GM12878 (cell line): ENCODE results near the gene IL36B. TPM values are rescaled to one million over a fixed set of nuclear protein-coding genes. Genes with fewer than 3 reads are reported as not detected.

Source experiments
- ATAC-seq: fragments of 200-7000 bp; cut with Tn5 transposase; 3 replicates; pipeline ENCODE4 v1.9.1; 2020; ENCODE audit warnings: mild to moderate bottlenecking, moderate library complexity
- BruUV-seq: library from RNA; stranded (reverse); fragments of 400-500 nt; replicated peaks from 2 replicates; lab custom pipeline; 2021; lab: Mats Ljungman, UMichigan
- CTCF ChIA-PET: fragments of 300-600 bp; sonication (Branson Sonifier 250); formaldehyde crosslinking; extraction: SDS; loops from one replicate; lab custom pipeline; 2021; ENCODE audit warnings: inconsistent platforms; lab: Yijun Ruan, JAX
- POLR2A ChIA-PET: fragments of 350-600 bp; formaldehyde crosslinking; extraction: SDS; loops from one replicate; lab custom pipeline; 2021; ENCODE audit warnings: inconsistent platforms; lab: Charles Lee
- RAD21 ChIA-PET: fragments of 300-600 bp; sonication (Branson Sonifier 250); formaldehyde crosslinking; loops from one replicate; lab custom pipeline; 2023; ENCODE audit warnings: antibody characterized with exemption; ENCODE audit not compliant: unreplicated experiment; lab: Charles Lee
- SMC1A ChIA-PET: fragments of 300-600 bp; sonication (Branson Sonifier 250); formaldehyde crosslinking; loops from one replicate; lab custom pipeline; 2023; ENCODE audit not compliant: unreplicated experiment, uncharacterized antibody; lab: Charles Lee
- DNase-seq: peaks from one replicate; pipeline ENCODE4 v3.0.0-alpha.2; 2011; ENCODE audit warnings: low read depth, low spot score
- FAIRE-seq: peaks from 3 replicates; lab custom pipeline; 2011; peaks lifted over from hg19 to GRCh38; lab: Jason Lieb, UNC
- H2AFZ ChIP-seq: 2 replicates; pipeline ENCODE4 v1.6.0; 2011; ENCODE audit warnings: low read depth, low read length, control low read depth; ENCODE audit not compliant: control insufficient read depth
- H3K27ac ChIP-seq: 2 replicates; pipeline ENCODE4 v1.5.1; 2011; ENCODE audit warnings: control low read depth; ENCODE audit not compliant: control insufficient read depth, insufficient read depth
- H3K27me3 ChIP-seq, 2 experiments: replicated peaks in 1 of 2; 2 replicates each; pipeline versions ENCODE4 v1.6.0 to v1.6.1; 2011; ENCODE audit warnings: low read length in 1 of 2; ENCODE audit not compliant: control insufficient read depth in 2 of 2, insufficient read depth in 2 of 2
- H3K36me3 ChIP-seq, 2 experiments: 2 replicates each; pipeline ENCODE4 v1.5.1; 2011; ENCODE audit warnings: low read length in 1 of 2; ENCODE audit not compliant: control insufficient read depth in 2 of 2, insufficient read depth in 2 of 2
- H3K4me1 ChIP-seq: 2 replicates; pipeline ENCODE4 v1.6.1; 2011; ENCODE audit warnings: mild to moderate bottlenecking, low read length, moderate library complexity, mixed read lengths; ENCODE audit not compliant: control insufficient read depth, insufficient read depth
- H3K4me2 ChIP-seq: 2 replicates; pipeline ENCODE4 v1.6.0; 2011; ENCODE audit warnings: control low read depth; ENCODE audit not compliant: control insufficient read depth, insufficient read depth
- H3K4me3 ChIP-seq: fragments of 200-600 bp; sonication (generic); 2 replicates; pipeline ENCODE4 v1.5.1; 2016
- H3K79me2 ChIP-seq: 2 replicates; pipeline ENCODE4 v1.6.0; 2011; ENCODE audit warnings: low read length; ENCODE audit not compliant: control insufficient read depth, insufficient read depth
- H3K9ac ChIP-seq: 2 replicates; pipeline ENCODE4 v1.8.0; 2011; ENCODE audit warnings: low read length, control low read depth, mixed read lengths; ENCODE audit not compliant: control insufficient read depth, insufficient read depth
- H3K9me3 ChIP-seq: replicated peaks from 3 replicates; pipeline ENCODE4 v1.5.1; 2011; ENCODE audit warnings: mild to moderate bottlenecking, low read length; ENCODE audit not compliant: control insufficient read depth, insufficient read depth
- H4K20me1 ChIP-seq: 2 replicates; pipeline ENCODE4 v1.6.0; 2011; ENCODE audit not compliant: control insufficient read depth, insufficient read depth
- ATF7 ChIP-seq: fragments of 450-650 bp; IDR thresholded peaks from 2 replicates; pipeline ENCODE4 v1.6.1; 2016; ENCODE audit warnings: low read depth, mild to moderate bottlenecking
- CBX3 ChIP-seq: fragments of 200-600 bp; sonication (generic); IDR thresholded peaks from 2 replicates; pipeline ENCODE4 v1.6.1; 2016; ENCODE audit warnings: low read depth, borderline replicate concordance
- CHD4 ChIP-seq: fragments of 200-600 bp; sonication (generic); IDR thresholded peaks from 2 replicates; pipeline ENCODE4 v1.6.1; 2016; ENCODE audit warnings: mild to moderate bottlenecking
- DPF2 ChIP-seq: fragments of 450-650 bp; IDR thresholded peaks from 2 replicates; pipeline ENCODE4 v1.6.1; 2017; ENCODE audit warnings: mild to moderate bottlenecking
- HDAC6 ChIP-seq: fragments of 200-600 bp; sonication (generic); IDR thresholded peaks from one replicate; pipeline ENCODE4 v1.8.0; 2017; ENCODE audit warnings: antibody characterized with exemption; ENCODE audit not compliant: unreplicated experiment
- NFYA ChIP-seq: IDR thresholded peaks from 2 replicates; pipeline ENCODE4 v1.6.1; 2011; ENCODE audit warnings: low read depth, mild to moderate bottlenecking, low read length, improper control_type of control experiment, borderline replicate concordance
- POLR2AphosphoS2 ChIP-seq: IDR thresholded peaks from 2 replicates; pipeline ENCODE4 v1.6.1; 2011; ENCODE audit warnings: low read depth, mild to moderate bottlenecking, low read length, improper control_type of control experiment, moderate library complexity
- RB1 ChIP-seq: fragments of 450-650 bp; formaldehyde crosslinking; IDR thresholded peaks from 2 replicates; pipeline ENCODE4 v1.6.1; 2017; ENCODE audit warnings: mild to moderate bottlenecking, borderline replicate concordance
- SMAD5 ChIP-seq: IDR thresholded peaks from 2 replicates; pipeline ENCODE4 v1.6.1; 2016; ENCODE audit warnings: antibody characterized with exemption, low read depth
- SREBF2 ChIP-seq: IDR thresholded peaks from 2 replicates; pipeline ENCODE4 v1.6.1; 2012; ENCODE audit warnings: mild to moderate bottlenecking, low read length
- YY1 ChIP-seq: IDR thresholded peaks from 2 replicates; pipeline ENCODE4 v1.6.1; 2011; ENCODE audit warnings: low read depth, mild to moderate bottlenecking, low read length
- WGBS: methylation state at CpG from one replicate; pipeline ENCODE4 v1.1.6; 2016; ENCODE audit warnings: low lambda C conversion rate; ENCODE audit not compliant: insufficient replicate concordance, insufficient coverage; ENCODE audit errors: missing lambda C conversion rate; 5-methylcytosine and 5-hydroxymethylcytosine counted together
- in situ Hi-C: fragments of 300-500 bp; cut with MboI; formaldehyde crosslinking; loops from 9 replicates; pipeline ENCODE4 v1.14.3; 2018; ENCODE audit warnings: mixed read lengths
- intact Hi-C: fragments of 100-400 bp; cut with micrococcal nuclease; formaldehyde crosslinking; loops from one replicate; pipeline ENCODE4 v1.14.2; 2022; ENCODE audit not compliant: unreplicated experiment
- polyA plus RNA-seq, 11 experiments: library from polyadenylated mRNA; depleted of rRNA in 4 of 11; unstranded in 6 of 11; stranded (reverse) in 5 of 11; fragments of >200 nt; fragmentation: Nextera tagmentation in 4 of 11; fragmentation: Illumina TruSeq in 1 of 11; extraction: Ambion mirVana in 4 of 11; extraction: Trizol in 1 of 11; gene quantifications; 1 replicate in 1 of 11; 2 replicates in 10 of 11; pipeline versions ENCODE4 v1.2.1 to v1.2.3, GENCODE V29; 2011 to 2016; ENCODE audit warnings: inconsistent platforms in 2 of 11, missing spikeins in 2 of 11, low read depth in 1 of 11
- total RNA-seq, 4 experiments: library from RNA; depleted of rRNA in 3 of 4; stranded (reverse); fragments of >200 nt in 3 of 4; fragmentation: Illumina TruSeq in 1 of 4; extraction: Trizol in 1 of 4; gene quantifications; 2 replicates each; pipeline versions ENCODE4 v1.2.1 to v1.2.3, GENCODE V29; 2013 to 2021
- TF ChIP-seq, protein P1 (sequence below): IDR thresholded peaks from 2 replicates; pipeline ENCODE4 v1.6.1; 2012; ENCODE audit warnings: low read length, inconsistent platforms
- TF ChIP-seq, protein P2 (sequence below): fragments of 450-650 bp; formaldehyde crosslinking; IDR thresholded peaks from 2 replicates; pipeline ENCODE4 v1.5.0; 2022; ENCODE audit warnings: mild to moderate bottlenecking, missing genetic modification characterization
- TF ChIP-seq, protein P3 (sequence below): fragments of 450-650 bp; IDR thresholded peaks from 2 replicates; pipeline ENCODE4 v1.6.1; 2017; ENCODE audit warnings: mild to moderate bottlenecking

Gene IL36B
- total and polyA plus RNA-seq, 10 of the 15 experiments (the other 5 are each of a cell fraction or from before 2014, with no cell fraction given), result not detected

DNA sequence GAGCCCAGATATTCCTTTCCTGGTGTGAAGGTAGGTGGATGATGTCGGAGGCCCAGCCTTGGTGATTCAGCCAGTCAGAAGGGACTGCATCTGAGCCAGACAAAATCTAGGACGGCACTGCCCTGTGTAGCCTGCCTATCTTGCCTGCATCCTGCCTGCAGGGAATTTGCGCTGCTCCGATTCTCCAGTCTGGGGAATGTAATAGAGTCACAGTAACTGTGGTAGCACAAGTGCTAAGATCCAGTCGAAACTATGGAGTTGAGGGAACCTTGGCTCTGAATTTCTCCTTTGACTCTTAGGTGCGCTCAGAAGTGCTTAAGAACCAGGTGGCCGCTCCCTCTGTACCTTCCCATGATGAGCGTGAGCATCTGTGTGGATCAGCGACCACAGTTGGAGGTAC is 15.9 kb downstream of the IL36B start:
- H4K20me1 ChIP-seq, result no peaks in the 10 kb centered on the region

DNA sequence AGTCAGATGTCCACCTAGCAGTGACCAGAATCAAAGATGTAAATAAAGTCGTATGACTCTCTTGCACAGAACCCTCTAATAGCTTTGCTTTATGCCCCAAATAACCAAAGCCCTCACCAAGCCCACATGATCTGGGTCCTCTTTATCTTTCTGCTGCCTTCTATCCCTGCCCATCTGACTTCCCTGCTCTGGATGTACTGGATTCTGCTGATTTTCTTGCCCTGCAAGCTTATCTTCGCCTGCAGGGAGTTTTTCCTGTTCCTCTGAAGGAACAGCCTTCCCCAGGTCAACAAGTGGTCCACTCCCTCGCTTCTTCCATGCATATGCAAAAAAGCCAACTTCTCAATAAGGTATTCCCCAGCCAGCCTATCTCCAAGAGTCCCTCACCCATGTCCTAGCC is 18.7 kb downstream of the IL36B start:
- no peak overlapping the region for H2AFZ ChIP-seq
- no peak for DNase-seq
- no peak for TF ChIP-seq POLR2AphosphoS2
- TF ChIP-seq, protein P1, sequence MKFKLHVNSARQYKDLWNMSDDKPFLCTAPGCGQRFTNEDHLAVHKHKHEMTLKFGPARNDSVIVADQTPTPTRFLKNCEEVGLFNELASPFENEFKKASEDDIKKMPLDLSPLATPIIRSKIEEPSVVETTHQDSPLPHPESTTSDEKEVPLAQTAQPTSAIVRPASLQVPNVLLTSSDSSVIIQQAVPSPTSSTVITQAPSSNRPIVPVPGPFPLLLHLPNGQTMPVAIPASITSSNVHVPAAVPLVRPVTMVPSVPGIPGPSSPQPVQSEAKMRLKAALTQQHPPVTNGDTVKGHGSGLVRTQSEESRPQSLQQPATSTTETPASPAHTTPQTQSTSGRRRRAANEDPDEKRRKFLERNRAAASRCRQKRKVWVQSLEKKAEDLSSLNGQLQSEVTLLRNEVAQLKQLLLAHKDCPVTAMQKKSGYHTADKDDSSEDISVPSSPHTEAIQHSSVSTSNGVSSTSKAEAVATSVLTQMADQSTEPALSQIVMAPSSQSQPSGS, result no peak
- TF ChIP-seq ATF7, result no peak
- no peak for TF ChIP-seq HDAC6
- TF ChIP-seq RB1, result no peak
- TF ChIP-seq CHD4, result no peak
- TF ChIP-seq, protein P2, sequence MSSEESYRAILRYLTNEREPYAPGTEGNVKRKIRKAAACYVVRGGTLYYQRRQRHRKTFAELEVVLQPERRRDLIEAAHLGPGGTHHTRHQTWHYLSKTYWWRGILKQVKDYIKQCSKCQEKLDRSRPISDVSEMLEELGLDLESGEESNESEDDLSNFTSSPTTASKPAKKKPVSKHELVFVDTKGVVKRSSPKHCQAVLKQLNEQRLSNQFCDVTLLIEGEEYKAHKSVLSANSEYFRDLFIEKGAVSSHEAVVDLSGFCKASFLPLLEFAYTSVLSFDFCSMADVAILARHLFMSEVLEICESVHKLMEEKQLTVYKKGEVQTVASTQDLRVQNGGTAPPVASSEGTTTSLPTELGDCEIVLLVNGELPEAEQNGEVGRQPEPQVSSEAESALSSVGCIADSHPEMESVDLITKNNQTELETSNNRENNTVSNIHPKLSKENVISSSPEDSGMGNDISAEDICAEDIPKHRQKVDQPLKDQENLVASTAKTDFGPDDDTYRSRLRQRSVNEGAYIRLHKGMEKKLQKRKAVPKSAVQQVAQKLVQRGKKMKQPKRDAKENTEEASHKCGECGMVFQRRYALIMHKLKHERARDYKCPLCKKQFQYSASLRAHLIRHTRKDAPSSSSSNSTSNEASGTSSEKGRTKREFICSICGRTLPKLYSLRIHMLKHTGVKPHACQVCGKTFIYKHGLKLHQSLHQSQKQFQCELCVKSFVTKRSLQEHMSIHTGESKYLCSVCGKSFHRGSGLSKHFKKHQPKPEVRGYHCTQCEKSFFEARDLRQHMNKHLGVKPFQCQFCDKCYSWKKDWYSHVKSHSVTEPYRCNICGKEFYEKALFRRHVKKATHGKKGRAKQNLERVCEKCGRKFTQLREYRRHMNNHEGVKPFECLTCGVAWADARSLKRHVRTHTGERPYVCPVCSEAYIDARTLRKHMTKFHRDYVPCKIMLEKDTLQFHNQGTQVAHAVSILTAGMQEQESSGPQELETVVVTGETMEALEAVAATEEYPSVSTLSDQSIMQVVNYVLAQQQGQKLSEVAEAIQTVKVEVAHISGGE (CRISPR knock-in tag), result no peak
- TF ChIP-seq, protein P3, sequence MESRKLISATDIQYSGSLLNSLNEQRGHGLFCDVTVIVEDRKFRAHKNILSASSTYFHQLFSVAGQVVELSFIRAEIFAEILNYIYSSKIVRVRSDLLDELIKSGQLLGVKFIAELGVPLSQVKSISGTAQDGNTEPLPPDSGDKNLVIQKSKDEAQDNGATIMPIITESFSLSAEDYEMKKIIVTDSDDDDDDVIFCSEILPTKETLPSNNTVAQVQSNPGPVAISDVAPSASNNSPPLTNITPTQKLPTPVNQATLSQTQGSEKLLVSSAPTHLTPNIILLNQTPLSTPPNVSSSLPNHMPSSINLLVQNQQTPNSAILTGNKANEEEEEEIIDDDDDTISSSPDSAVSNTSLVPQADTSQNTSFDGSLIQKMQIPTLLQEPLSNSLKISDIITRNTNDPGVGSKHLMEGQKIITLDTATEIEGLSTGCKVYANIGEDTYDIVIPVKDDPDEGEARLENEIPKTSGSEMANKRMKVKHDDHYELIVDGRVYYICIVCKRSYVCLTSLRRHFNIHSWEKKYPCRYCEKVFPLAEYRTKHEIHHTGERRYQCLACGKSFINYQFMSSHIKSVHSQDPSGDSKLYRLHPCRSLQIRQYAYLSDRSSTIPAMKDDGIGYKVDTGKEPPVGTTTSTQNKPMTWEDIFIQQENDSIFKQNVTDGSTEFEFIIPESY, result no peak
- TF ChIP-seq DPF2, result no peak
- ChIA-PET RAD21 (no interaction called here), CTCF (no interaction called here), SMC1A (no interaction called here), POLR2A (no interaction called here)
- no peaks in the 10 kb centered on the region for H3K4me1 ChIP-seq
- intact Hi-C loops, result no loop called here
- WGBS, result 28% methylated on average over 3 of the region's 3 CpGs
- H3K79me2 ChIP-seq, result no peaks in the 10 kb centered on the region
- in situ Hi-C loops, result no loop called here
- BruUV-seq, result no TSS peak
- H4K20me1 ChIP-seq, result no peaks in the 10 kb centered on the region
- H3K9ac ChIP-seq, result no peak overlapping the region
- no peak overlapping the region for H3K27ac ChIP-seq
- no peaks in the 10 kb centered on the region for H3K9me3 ChIP-seq
- no peak overlapping the region for H3K4me3 ChIP-seq
- H3K36me3 ChIP-seq, result no peaks in the 10 kb centered on the region
- FAIRE-seq, result no peak
- no peak overlapping the region for H3K4me2 ChIP-seq
- peaks cover 2 to 3% of the 10 kb centered on the region in 2 experiments for H3K27me3 ChIP-seq
- no peak for ATAC-seq

More for the DNA sequence above, 15.9 kb downstream of the IL36B start:
- Histone ChIP-seq H3K9me3 (no peaks in the 10 kb centered on the region), H3K4me1 (no peaks in the 10 kb centered on the region), H3K4me3 (no peak overlapping the region), H2AFZ (no peak overlapping the region), H3K9ac (no peak overlapping the region), H3K27ac (no peak overlapping the region), H3K4me2 (no peak overlapping the region), H3K27me3 (peaks cover 0 to 3% of the 10 kb centered on the region in 2 experiments; a peak in 2 of 4 replicates), H3K79me2 (no peaks in the 10 kb centered on the region), H3K36me3 (no peaks in the 10 kb centered on the region)
- in situ Hi-C loops, result no loop called here
- ChIA-PET CTCF (no interaction called here), POLR2A (no interaction called here), RAD21 (no interaction called here), SMC1A (no interaction called here)
- TF ChIP-seq NFYA (no peak), YY1 (no peak), SREBF2 (no peak), CBX3 (no peak), SMAD5 (no peak)
- intact Hi-C loops, result no loop called here
- FAIRE-seq (no peak), DNase-seq (no peak), ATAC-seq (no peak)
- 59% methylated on average over 9 of the region's 9 CpGs for WGBS
- BruUV-seq, result no TSS peak
